Smooth muscle cell (in vitro differentiated cells): ENCODE measurements around the gene KCNH4. TPM values are rescaled to one million over a fixed set of nuclear protein-coding genes. Genes with fewer than 3 reads are reported as not detected.

Source experiments
- DNase-seq: peaks from one replicate; lab custom pipeline; 2025; ENCODE audit not compliant: unreplicated experiment; lab: John Stamatoyannopoulos, UW
- H2AFZ ChIP-seq: fragments of 200-600 bp; sonication (generic); 2 replicates; pipeline ENCODE4 v1.6.0; 2016; ENCODE audit warnings: antibody characterized with exemption, low read depth, mild to moderate bottlenecking
- H3F3A ChIP-seq: fragments of 200-600 bp; sonication (generic); 2 replicates; pipeline ENCODE4 v1.6.0; 2017; ENCODE audit warnings: antibody characterized with exemption, low read depth
- H3K27ac ChIP-seq: fragments of 200-600 bp; sonication (generic); 2 replicates; pipeline ENCODE4 v1.5.1; 2016; ENCODE audit warnings: low read depth, mild to moderate bottlenecking
- H3K27me3 ChIP-seq: fragments of 200-600 bp; sonication (generic); 2 replicates; pipeline ENCODE4 v1.6.1; 2016; ENCODE audit warnings: low read depth, mild to moderate bottlenecking
- H3K36me3 ChIP-seq: fragments of 200-600 bp; sonication (generic); 2 replicates; pipeline ENCODE4 v1.5.1; 2016; ENCODE audit warnings: low read depth
- H3K4me1 ChIP-seq: fragments of 200-600 bp; sonication (generic); 2 replicates; pipeline ENCODE4 v1.5.1; 2016; ENCODE audit warnings: low read depth
- H3K4me2 ChIP-seq: fragments of 200-600 bp; sonication (generic); 2 replicates; pipeline ENCODE4 v1.6.0; 2016; ENCODE audit warnings: mild to moderate bottlenecking
- H3K4me3 ChIP-seq: fragments of 200-600 bp; sonication (generic); 2 replicates; pipeline ENCODE4 v1.5.1; 2016; ENCODE audit warnings: mild to moderate bottlenecking
- H3K79me2 ChIP-seq: fragments of 200-600 bp; sonication (generic); 2 replicates; pipeline ENCODE4 v1.6.0; 2016; ENCODE audit warnings: low read depth, mild to moderate bottlenecking
- H3K9ac ChIP-seq: fragments of 200-600 bp; sonication (generic); 2 replicates; pipeline ENCODE4 v1.6.0; 2016; ENCODE audit warnings: low read depth
- H3K9me3 ChIP-seq: fragments of 200-600 bp; sonication (generic); replicated peaks from 2 replicates; pipeline ENCODE4 v1.5.1; 2016; ENCODE audit warnings: low read depth
- H4K20me1 ChIP-seq: fragments of 200-600 bp; sonication (generic); 2 replicates; pipeline ENCODE4 v1.6.0; 2016; ENCODE audit warnings: low read depth
- WGBS: methylation state at CpG from one replicate; pipeline ENCODE4 v1.1.7; 2016; ENCODE audit warnings: low lambda C conversion rate; 5-methylcytosine and 5-hydroxymethylcytosine counted together
- polyA plus RNA-seq: library from polyadenylated mRNA; unstranded; fragments of >200 nt; fragmentation: Nextera tagmentation; extraction: Ambion mirVana; gene quantifications from 2 replicates; pipeline ENCODE4 v1.2.1, GENCODE V29; 2016
- total RNA-seq: library from RNA; depleted of rRNA; stranded (reverse); fragments of >200 nt; gene quantifications from 2 replicates; pipeline ENCODE4 v1.2.3, GENCODE V29; 2014
- TF ChIP-seq, protein P1 (sequence below): fragments of 200-600 bp; sonication (generic); IDR thresholded peaks from 2 replicates; pipeline ENCODE4 v1.5.1; 2017; ENCODE audit warnings: borderline replicate concordance, mild to moderate bottlenecking, antibody characterized with exemption; ENCODE audit not compliant: insufficient read depth, poor library complexity, severe bottlenecking

KCNH4 gene
- total and polyA plus RNA-seq, 2 experiments from 2014 or later: not detected

DNA sequence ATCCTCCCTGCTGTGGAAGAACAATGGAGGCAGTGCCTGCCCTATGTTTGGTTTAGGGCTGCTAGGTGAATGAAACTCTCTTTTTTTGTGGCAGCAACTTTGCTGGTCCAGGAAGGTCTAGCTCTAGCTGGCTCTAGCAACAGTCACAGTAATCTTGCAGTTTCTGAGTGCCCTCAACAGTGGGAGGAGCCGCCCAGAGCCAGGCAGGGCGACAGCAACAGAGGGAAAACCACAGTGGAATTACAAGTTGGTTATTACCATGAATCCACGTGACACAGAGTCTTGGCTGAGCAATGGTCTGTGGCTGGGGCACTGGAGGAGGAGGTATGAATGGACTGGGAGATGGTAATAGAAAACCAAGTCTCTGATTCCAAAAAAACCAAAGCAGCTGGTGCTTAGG lies 48.0 kb downstream of the KCNH4 start:
- TF ChIP-seq, protein P1, sequence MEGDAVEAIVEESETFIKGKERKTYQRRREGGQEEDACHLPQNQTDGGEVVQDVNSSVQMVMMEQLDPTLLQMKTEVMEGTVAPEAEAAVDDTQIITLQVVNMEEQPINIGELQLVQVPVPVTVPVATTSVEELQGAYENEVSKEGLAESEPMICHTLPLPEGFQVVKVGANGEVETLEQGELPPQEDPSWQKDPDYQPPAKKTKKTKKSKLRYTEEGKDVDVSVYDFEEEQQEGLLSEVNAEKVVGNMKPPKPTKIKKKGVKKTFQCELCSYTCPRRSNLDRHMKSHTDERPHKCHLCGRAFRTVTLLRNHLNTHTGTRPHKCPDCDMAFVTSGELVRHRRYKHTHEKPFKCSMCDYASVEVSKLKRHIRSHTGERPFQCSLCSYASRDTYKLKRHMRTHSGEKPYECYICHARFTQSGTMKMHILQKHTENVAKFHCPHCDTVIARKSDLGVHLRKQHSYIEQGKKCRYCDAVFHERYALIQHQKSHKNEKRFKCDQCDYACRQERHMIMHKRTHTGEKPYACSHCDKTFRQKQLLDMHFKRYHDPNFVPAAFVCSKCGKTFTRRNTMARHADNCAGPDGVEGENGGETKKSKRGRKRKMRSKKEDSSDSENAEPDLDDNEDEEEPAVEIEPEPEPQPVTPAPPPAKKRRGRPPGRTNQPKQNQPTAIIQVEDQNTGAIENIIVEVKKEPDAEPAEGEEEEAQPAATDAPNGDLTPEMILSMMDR: no peak
- 10% methylated on average over 3 of the region's 3 CpGs for WGBS
- peak; percentile 18 for DNase-seq
- Histone ChIP-seq H3K9ac (no peak overlapping the region), H3K27me3 (no peaks in the 10 kb centered on the region), H3K9me3 (no peaks in the 10 kb centered on the region), H3F3A (peaks cover 7% of the 10 kb centered on the region), H3K4me3 (no peak overlapping the region), H3K4me1 (peaks cover 8% of the 10 kb centered on the region), H3K27ac (peak overlapping the region; percentile 70), H2AFZ (no peak overlapping the region), H3K79me2 (peaks cover 52% of the 10 kb centered on the region), H3K4me2 (peak overlapping the region; percentile 74), H3K36me3 (no peaks in the 10 kb centered on the region), H4K20me1 (peaks cover 88% of the 10 kb centered on the region)

DNA sequence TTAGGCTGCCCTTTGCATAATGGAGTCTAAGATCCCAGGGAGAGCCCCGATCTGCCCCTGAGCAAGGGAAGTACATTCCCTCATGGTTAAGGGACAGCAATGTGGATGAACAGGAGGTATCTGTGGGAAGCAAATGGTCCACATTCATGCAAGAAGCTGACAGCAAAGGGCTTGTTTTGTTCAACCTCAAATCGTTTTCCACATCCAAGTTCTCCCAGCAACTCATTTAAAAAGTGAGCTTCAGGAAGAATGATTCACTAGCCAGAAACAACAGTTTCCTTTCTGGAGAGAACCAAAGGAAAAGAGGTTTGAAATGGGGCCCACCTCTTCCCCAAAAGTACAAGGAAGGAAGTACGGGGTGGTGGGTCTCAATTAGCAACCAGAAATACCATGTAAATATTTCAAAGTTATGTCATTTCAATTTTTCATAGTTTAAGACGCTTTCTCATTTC lies 48.9 kb downstream of the KCNH4 start:
- H3K36me3 ChIP-seq: no peaks in the 10 kb centered on the region
- peaks cover 43% of the 10 kb centered on the region for H3K79me2 ChIP-seq
- peaks cover 8% of the 10 kb centered on the region for H3K4me1 ChIP-seq
- H3K27me3 ChIP-seq: no peaks in the 10 kb centered on the region
- no peak for DNase-seq
- TF ChIP-seq, protein P1: no peak
- H4K20me1 ChIP-seq: peaks cover 79% of the 10 kb centered on the region
- peak overlapping the region; percentile 58 for H3K27ac ChIP-seq
- peaks cover 7% of the 10 kb centered on the region for H3F3A ChIP-seq
- H3K4me3 ChIP-seq: no peak overlapping the region
- H2AFZ ChIP-seq: no peak overlapping the region
- WGBS: 76% methylated on average over 4 of the region's 4 CpGs
- H3K9me3 ChIP-seq: no peaks in the 10 kb centered on the region
- no peak overlapping the region for H3K9ac ChIP-seq
- no peak overlapping the region for H3K4me2 ChIP-seq

DNA sequence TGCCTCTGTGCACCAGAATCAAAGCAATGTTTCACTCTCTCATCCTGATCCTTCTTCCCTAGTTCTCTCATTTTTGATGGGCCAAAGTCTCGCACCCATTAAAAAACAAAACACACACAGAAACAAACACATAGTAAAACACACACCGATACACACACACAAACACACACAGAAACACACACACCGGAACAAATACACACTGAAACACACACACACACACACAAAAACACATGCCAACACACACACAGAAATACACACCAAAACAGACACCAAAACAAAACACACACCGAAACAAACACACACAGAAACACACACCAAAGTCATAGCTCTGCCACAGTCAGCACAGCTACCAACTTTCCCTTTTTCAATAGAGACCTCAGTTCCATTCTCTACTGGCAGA lies 49.7 kb downstream of the KCNH4 start:
- Histone ChIP-seq H3K9ac (no peak overlapping the region), H4K20me1 (peaks cover 71% of the 10 kb centered on the region), H3K36me3 (no peaks in the 10 kb centered on the region), H3K27me3 (no peaks in the 10 kb centered on the region), H3K4me1 (peaks cover 8% of the 10 kb centered on the region), H3K79me2 (peaks cover 36% of the 10 kb centered on the region), H3K4me3 (no peak overlapping the region), H3F3A (peaks cover 7% of the 10 kb centered on the region), H3K4me2 (no peak overlapping the region), H2AFZ (no peak overlapping the region), H3K27ac (no peak overlapping the region), H3K9me3 (no peaks in the 10 kb centered on the region)
- no peak for DNase-seq
- 100% methylated on average over 4 of the region's 4 CpGs for WGBS
- TF ChIP-seq, protein P1: no peak

DNA sequence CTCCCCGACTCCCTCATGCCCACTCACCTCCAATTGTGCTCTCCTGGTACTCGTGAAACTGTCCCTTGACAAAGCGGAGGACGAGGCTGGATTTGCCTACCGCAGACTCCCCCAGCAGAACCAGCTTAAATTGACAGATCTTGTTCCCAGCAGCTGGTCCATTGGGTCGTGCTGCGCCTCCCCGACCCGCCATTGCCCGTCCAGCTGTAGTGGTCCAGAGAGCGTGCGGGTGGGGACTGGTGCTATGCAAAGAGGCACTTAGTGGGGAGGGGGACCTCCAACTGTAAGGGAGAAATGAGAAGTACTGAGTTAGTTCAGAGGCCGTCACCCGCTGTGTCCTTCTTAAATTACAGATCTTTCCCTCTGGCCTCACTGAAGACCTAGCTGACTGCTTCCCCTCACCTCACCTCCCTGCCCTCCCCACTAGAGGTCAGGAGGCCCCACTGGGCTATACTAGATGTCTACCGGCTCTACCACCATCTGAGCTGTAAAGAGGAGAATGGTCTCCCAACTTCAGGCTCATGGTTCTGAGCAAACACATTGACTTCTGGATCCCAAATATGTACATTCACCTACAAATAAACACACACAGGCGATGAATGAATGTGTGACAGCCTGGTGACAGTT lies 50.5 kb downstream of the KCNH4 start:
- H3K27ac ChIP-seq: no peak overlapping the region
- TF ChIP-seq, protein P1: no peak
- 98% methylated on average over 16 of the region's 16 CpGs for WGBS
- no peak overlapping the region for H2AFZ ChIP-seq
- H3K4me3 ChIP-seq: no peak overlapping the region
- no peak for DNase-seq
- peaks cover 8% of the 10 kb centered on the region for H3K4me1 ChIP-seq
- H4K20me1 ChIP-seq: peaks cover 63% of the 10 kb centered on the region
- no peak overlapping the region for H3K9ac ChIP-seq
- no peaks in the 10 kb centered on the region for H3K36me3 ChIP-seq
- no peaks in the 10 kb centered on the region for H3K9me3 ChIP-seq
- H3K4me2 ChIP-seq: no peak overlapping the region
- H3F3A ChIP-seq: peaks cover 7% of the 10 kb centered on the region
- H3K79me2 ChIP-seq: peaks cover 36% of the 10 kb centered on the region
- H3K27me3 ChIP-seq: no peaks in the 10 kb centered on the region
